Neural cell (in vitro differentiated cells): ENCODE results near the gene CXCL14. TPM values are rescaled to one million over a fixed set of nuclear protein-coding genes. Genes with fewer than 3 reads are reported as not detected.

Experiments used
- H2AFZ ChIP-seq: fragments of 200-600, 300-800 bp; sonication (generic), shearing (Covaris generic); 2 replicates; pipeline ENCODE4 v1.6.0; 2014; ENCODE audit warnings: low read depth, mild to moderate bottlenecking, antibody characterized with exemption, low read length, moderate library complexity
- H3F3A ChIP-seq: fragments of 200-600 bp; shearing (Covaris generic); 2 replicates; pipeline ENCODE4 v1.6.1; 2016; ENCODE audit warnings: mild to moderate bottlenecking, moderate library complexity, mixed read lengths, antibody characterized with exemption, low read length; ENCODE audit not compliant: insufficient read depth, poor library complexity, severe bottlenecking
- H3K27ac ChIP-seq: fragments of 200-600, 300-800 bp; sonication (generic), shearing (Covaris generic); 2 replicates; pipeline ENCODE4 v1.5.1; 2014; ENCODE audit warnings: mild to moderate bottlenecking, low read length, moderate library complexity
- H3K27me3 ChIP-seq: fragments of 300-800, 200-600 bp; sonication (generic), shearing (Covaris generic); 2 replicates; pipeline ENCODE4 v1.6.0; 2014; ENCODE audit warnings: mild to moderate bottlenecking, low read depth, low read length, moderate library complexity; ENCODE audit not compliant: insufficient read depth
- H3K36me3 ChIP-seq: fragments of 300-800, 200-600 bp; sonication (generic), shearing (Covaris generic); 2 replicates; pipeline ENCODE4 v1.5.1; 2014; ENCODE audit warnings: mild to moderate bottlenecking, antibody characterized with exemption, low read length, moderate library complexity; ENCODE audit not compliant: insufficient read depth
- H3K4me2 ChIP-seq: fragments of 300-800, 200-600 bp; sonication (generic), shearing (Covaris generic); 2 replicates; pipeline ENCODE4 v1.6.0; 2014; ENCODE audit warnings: mild to moderate bottlenecking, low read length
- H3K4me3 ChIP-seq: fragments of 300-800, 200-600 bp; sonication (generic), shearing (Covaris generic); 2 replicates; pipeline ENCODE4 v1.5.1; 2014; ENCODE audit warnings: mild to moderate bottlenecking, low read length, moderate library complexity
- H3K79me2 ChIP-seq: fragments of 200-600 bp; shearing (Covaris generic); replicated peaks from 2 replicates; pipeline ENCODE4 v1.6.0; 2014; ENCODE audit warnings: mild to moderate bottlenecking, low read length, moderate library complexity; ENCODE audit not compliant: insufficient read depth
- H3K9ac ChIP-seq: fragments of 300-800, 200-600 bp; sonication (generic), shearing (Covaris generic); 2 replicates; pipeline ENCODE4 v1.6.1; 2016; ENCODE audit warnings: mild to moderate bottlenecking, low read length, mixed read lengths
- H3K9me2 ChIP-seq: fragments of 200-600 bp; shearing (Covaris generic); 2 replicates; pipeline ENCODE4 v1.6.1; 2016; ENCODE audit warnings: mild to moderate bottlenecking, low read length, mixed read lengths; ENCODE audit not compliant: insufficient read depth
- H3K9me3 ChIP-seq: fragments of 200-600, 300-800 bp; sonication (generic), shearing (Covaris generic); 2 replicates; pipeline ENCODE4 v1.6.1; 2016; ENCODE audit warnings: mild to moderate bottlenecking, mixed run types, low read length, moderate library complexity, mixed read lengths
- H4K20me1 ChIP-seq: fragments of 200-600 bp; shearing (Covaris generic); 2 replicates; pipeline ENCODE4 v1.6.1; 2016; ENCODE audit warnings: mild to moderate bottlenecking, mixed run types; ENCODE audit not compliant: insufficient read depth
- CTCF ChIP-seq: fragments of 450-650 bp; IDR thresholded peaks from 2 replicates; pipeline ENCODE4 v1.5.1; 2014; ENCODE audit warnings: antibody characterized with exemption, mild to moderate bottlenecking, moderate library complexity; ENCODE audit not compliant: poor library complexity, severe bottlenecking
- EP300 ChIP-seq: fragments of 450-650 bp; conservative IDR thresholded peaks from 2 replicates; pipeline ENCODE4 v1.6.1; 2014; ENCODE audit warnings: antibody characterized with exemption, mild to moderate bottlenecking, moderate library complexity; ENCODE audit not compliant: poor library complexity, severe bottlenecking
- EZH2 ChIP-seq: fragments of 200-600, 300-800 bp; shearing (Covaris generic), sonication (generic); IDR thresholded peaks from 2 replicates; pipeline ENCODE4 v1.6.1; 2014; ENCODE audit warnings: antibody characterized with exemption, low read length, borderline replicate concordance, mild to moderate bottlenecking; ENCODE audit not compliant: insufficient read depth, poor library complexity, severe bottlenecking
- MXI1 ChIP-seq: fragments of 450-650 bp; conservative IDR thresholded peaks from 2 replicates; pipeline ENCODE4 v1.6.1; 2014; ENCODE audit warnings: antibody characterized with exemption, mild to moderate bottlenecking; ENCODE audit not compliant: poor library complexity, severe bottlenecking
- POLR2AphosphoS5 ChIP-seq: IDR thresholded peaks from 2 replicates; pipeline ENCODE4 v1.6.1; 2012
- RAD21 ChIP-seq: fragments of 450-650 bp; conservative IDR thresholded peaks from 2 replicates; pipeline ENCODE4 v1.6.1; 2014; ENCODE audit warnings: antibody characterized with exemption, mild to moderate bottlenecking, moderate library complexity
- REST ChIP-seq: IDR thresholded peaks from 2 replicates; pipeline ENCODE4 v1.6.1; 2012; ENCODE audit warnings: borderline replicate concordance
- SMC3 ChIP-seq: fragments of 450-650 bp; conservative IDR thresholded peaks from 2 replicates; pipeline ENCODE4 v1.6.1; 2014; ENCODE audit warnings: antibody characterized with exemption, mild to moderate bottlenecking, moderate library complexity; ENCODE audit not compliant: poor library complexity
- TAF1 ChIP-seq: IDR thresholded peaks from 2 replicates; pipeline ENCODE4 v1.6.1; 2012; ENCODE audit warnings: low read depth
- polyA plus RNA-seq: library from polyadenylated mRNA; depleted of rRNA; stranded (reverse); fragments of >200 nt; gene quantifications from 2 replicates; pipeline ENCODE4 v1.2.3, GENCODE V29; 2014

Gene CXCL14
- polyA plus RNA-seq, 1 donor from 2014 or later = not detected

- no peaks in the 10 kb centered on the region for H4K20me1 ChIP-seq
- no peak overlapping the region for H2AFZ ChIP-seq
- peaks cover 96% of the 10 kb centered on the region for H3K27me3 ChIP-seq
- no peak overlapping the region for H3K9ac ChIP-seq
- H3K9me2 ChIP-seq = no peaks in the 10 kb centered on the region
- H3K4me2 ChIP-seq = no peak overlapping the region
- H3K79me2 ChIP-seq = no peaks in the 10 kb centered on the region
- no peaks in the 10 kb centered on the region for H3K9me3 ChIP-seq
- H3K4me3 ChIP-seq = peak overlapping the region; percentile 63
- peaks cover 5% of the 10 kb centered on the region for H3F3A ChIP-seq
- TF ChIP-seq MXI1 (no peak), SMC3 (no peak)
- no peaks in the 10 kb centered on the region for H3K36me3 ChIP-seq
- H3K27ac ChIP-seq = no peak overlapping the region
Measured at GRCh38 chr5:135535420-135535819, 43.4 kb downstream of the CXCL14 start.

GRCh38 chr5:135534609-135535419, 44.0 kb downstream of the CXCL14 start:
- Histone ChIP-seq H3K4me2 (no peak overlapping the region), H3K9me2 (no peaks in the 10 kb centered on the region), H3F3A (peaks cover 5% of the 10 kb centered on the region), H2AFZ (no peak overlapping the region), H3K79me2 (no peaks in the 10 kb centered on the region), H3K4me3 (peak overlapping the region; percentile 63), H4K20me1 (no peaks in the 10 kb centered on the region), H3K27ac (no peak overlapping the region), H3K9ac (no peak overlapping the region), H3K9me3 (no peaks in the 10 kb centered on the region), H3K27me3 (peaks cover 90% of the 10 kb centered on the region), H3K36me3 (no peaks in the 10 kb centered on the region)
- TF ChIP-seq MXI1 (no peak), CTCF (no peak), SMC3 (no peak), REST (no peak)

GRCh38 chr5:135533794-135534193, 45.0 kb downstream of the CXCL14 start:
- no peaks in the 10 kb centered on the region for H4K20me1 ChIP-seq
- H3K27ac ChIP-seq = no peak overlapping the region
- peaks cover 5% of the 10 kb centered on the region for H3F3A ChIP-seq
- no peak overlapping the region for H3K4me3 ChIP-seq
- H3K4me2 ChIP-seq = no peak overlapping the region
- peaks cover 79% of the 10 kb centered on the region for H3K27me3 ChIP-seq
- no peaks in the 10 kb centered on the region for H3K79me2 ChIP-seq
- H2AFZ ChIP-seq = no peak overlapping the region
- H3K9me3 ChIP-seq = no peaks in the 10 kb centered on the region
- H3K36me3 ChIP-seq = no peaks in the 10 kb centered on the region
- H3K9ac ChIP-seq = no peak overlapping the region
- no peaks in the 10 kb centered on the region for H3K9me2 ChIP-seq
- no peak for TF ChIP-seq TAF1
- TF ChIP-seq EZH2 = no peak
- TF ChIP-seq EP300 = no peak
- no peak for TF ChIP-seq POLR2AphosphoS5
- TF ChIP-seq SMC3 = no peak
- TF ChIP-seq RAD21 = no peak
- no peak for TF ChIP-seq MXI1
- no peak for TF ChIP-seq CTCF
- no peak for TF ChIP-seq REST
